Astrocyte of the cerebellum (primary cell): ENCODE results near the gene TAAR1.

Source experiments
- DNase-seq: peaks from one replicate; pipeline ENCODE4 v3.0.0-alpha.2; 2011; ENCODE audit warnings: low read depth
- H3K4me3 ChIP-seq: 2 replicates; pipeline ENCODE4 v1.5.1; 2011; ENCODE audit warnings: mild to moderate bottlenecking, low read depth, low read length, moderate library complexity
- in situ Hi-C: cut with HindIII; loops from 2 replicates; pipeline ENCODE4 v1.10.0; 2017; ENCODE audit warnings: low sequenced_read_pairs
- TF ChIP-seq, protein P1 (sequence below): IDR thresholded peaks from 2 replicates; pipeline ENCODE4 v1.5.1; 2012; ENCODE audit warnings: low read length, low read depth, moderate library complexity, mild to moderate bottlenecking; ENCODE audit errors: missing control alignments

The TAAR1 gene

DNA sequence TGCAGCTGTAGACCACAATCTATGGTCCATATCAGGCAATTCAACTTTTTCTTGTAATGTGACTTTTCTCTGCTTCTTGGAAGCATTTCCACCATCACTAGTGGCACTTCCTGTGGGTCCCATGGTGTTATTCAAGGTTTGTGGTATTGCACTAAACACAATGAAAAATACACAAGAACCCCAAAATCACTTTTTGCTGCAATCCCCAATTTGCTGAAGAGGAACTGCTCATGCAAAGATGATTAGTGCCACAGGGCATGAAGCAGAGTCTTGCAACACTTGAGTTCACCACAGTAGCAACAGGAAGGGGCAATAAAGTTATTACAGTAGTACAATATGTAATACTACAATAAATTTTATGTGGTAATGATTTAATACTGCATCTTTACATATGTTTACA is 16.8 kb upstream of the TAAR1 start:
- no peak overlapping the region for H3K4me3 ChIP-seq
- no peak for DNase-seq
- in situ Hi-C loops = no loop called here
- TF ChIP-seq, protein P1, sequence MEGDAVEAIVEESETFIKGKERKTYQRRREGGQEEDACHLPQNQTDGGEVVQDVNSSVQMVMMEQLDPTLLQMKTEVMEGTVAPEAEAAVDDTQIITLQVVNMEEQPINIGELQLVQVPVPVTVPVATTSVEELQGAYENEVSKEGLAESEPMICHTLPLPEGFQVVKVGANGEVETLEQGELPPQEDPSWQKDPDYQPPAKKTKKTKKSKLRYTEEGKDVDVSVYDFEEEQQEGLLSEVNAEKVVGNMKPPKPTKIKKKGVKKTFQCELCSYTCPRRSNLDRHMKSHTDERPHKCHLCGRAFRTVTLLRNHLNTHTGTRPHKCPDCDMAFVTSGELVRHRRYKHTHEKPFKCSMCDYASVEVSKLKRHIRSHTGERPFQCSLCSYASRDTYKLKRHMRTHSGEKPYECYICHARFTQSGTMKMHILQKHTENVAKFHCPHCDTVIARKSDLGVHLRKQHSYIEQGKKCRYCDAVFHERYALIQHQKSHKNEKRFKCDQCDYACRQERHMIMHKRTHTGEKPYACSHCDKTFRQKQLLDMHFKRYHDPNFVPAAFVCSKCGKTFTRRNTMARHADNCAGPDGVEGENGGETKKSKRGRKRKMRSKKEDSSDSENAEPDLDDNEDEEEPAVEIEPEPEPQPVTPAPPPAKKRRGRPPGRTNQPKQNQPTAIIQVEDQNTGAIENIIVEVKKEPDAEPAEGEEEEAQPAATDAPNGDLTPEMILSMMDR = no peak

DNA sequence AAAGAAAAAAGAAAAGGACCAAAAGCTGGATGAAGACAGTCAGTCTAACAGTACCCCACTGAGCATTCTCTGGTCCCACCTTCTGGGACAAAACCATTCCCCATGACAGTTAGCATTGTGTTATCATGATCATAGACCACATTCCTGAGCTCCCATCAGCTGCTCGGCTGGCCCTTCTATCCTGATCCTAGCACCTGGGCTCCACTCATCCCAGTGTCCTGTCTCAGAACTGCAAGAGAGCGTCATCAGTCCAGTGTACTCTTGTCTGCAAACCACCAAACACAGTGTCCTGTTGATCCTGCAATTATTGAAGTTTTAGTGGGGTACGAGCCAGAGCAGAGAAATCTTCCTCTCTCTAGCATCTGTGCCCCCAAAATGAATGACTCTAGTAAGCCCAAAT is 16.0 kb upstream of the TAAR1 start:
- in situ Hi-C loops = no loop called here
- TF ChIP-seq, protein P1 = no peak
- no peak for DNase-seq
- H3K4me3 ChIP-seq = no peak overlapping the region

DNA sequence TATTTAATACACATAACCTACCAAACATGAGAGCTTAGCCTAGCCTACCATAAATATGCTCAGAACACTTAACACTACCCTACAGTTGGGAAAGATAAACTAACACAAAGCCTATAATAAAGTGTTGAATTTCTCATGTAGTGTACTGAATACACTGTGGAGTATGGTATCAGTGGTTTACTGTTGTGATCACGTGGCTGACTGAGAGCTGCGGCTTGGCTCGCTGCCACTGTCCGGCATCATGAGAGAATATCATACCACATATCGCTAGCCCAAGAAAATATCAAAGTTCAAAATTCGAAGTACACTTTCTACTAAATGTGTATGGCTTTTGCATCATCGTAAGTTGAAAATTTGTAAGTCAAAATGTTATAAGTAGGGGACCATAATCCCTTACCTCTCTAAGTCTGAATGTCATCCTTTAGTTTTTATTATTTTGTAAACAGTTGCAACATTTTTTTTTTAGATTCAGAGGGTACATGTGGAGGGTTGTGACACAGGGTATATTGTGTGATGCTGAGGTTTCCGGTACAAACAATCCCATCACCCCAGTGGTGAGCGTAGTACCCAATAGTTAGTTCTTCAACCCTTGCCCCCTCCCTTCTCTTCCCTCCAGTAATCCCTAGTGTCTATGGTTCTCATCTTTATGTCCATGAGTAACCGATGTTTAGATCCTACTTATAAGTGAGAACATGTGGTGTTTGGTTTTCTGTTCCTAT is 14.6 kb upstream of the TAAR1 start:
- in situ Hi-C loops = no loop called here
- no peak overlapping the region for H3K4me3 ChIP-seq
- TF ChIP-seq, protein P1 = no peak
- DNase-seq = no peak

DNA sequence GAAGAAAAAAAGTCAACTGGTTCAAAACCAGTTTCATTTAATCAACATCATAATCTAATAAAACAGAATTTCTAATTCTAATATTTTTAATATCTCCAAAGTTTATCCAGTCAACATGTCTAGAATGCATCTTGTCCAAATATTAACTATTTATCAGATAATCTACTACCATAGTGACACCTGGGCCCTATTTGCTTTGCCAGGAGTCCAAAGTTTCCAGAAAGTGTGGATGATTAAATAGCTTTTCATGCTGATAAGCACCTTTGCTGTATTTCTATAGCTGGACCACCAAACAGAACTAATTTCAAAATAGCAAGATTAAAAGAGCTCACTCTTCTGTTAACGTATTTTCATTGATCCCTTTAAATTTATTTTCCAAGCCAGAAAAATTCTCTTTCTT is 12.3 kb upstream of the TAAR1 start:
- DNase-seq = no peak
- no peak overlapping the region for H3K4me3 ChIP-seq
- in situ Hi-C loops = no loop called here
- TF ChIP-seq, protein P1 = no peak

DNA sequence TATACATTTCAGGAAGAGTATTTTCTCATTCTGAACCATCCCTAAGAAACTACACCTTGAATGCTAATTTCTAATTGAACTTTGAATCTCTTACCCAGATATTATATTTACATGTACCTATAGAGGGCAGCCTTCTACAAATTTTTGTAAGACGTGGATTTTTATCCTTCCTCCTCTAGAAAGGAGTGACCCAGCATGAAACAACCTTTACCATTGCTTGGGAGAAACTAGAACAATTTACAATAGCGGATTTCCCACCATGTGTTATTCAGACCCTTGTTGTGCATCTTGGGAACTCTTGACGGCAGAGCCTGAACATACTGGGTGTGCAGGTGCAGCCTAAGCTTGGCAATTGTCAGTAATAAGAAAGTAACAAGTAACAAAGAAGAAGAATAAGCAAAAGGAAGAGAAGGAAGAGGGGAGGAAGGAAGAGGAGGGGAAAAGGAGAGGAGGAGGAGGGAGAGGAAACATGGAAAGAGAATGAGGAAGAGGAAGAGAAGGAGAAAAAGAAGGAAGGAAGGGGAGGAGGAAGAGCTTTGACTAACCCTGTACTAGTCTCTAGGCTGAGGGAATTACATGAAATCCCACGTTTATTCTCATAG is 10.8 kb upstream of the TAAR1 start:
- in situ Hi-C loops = no loop called here

DNA sequence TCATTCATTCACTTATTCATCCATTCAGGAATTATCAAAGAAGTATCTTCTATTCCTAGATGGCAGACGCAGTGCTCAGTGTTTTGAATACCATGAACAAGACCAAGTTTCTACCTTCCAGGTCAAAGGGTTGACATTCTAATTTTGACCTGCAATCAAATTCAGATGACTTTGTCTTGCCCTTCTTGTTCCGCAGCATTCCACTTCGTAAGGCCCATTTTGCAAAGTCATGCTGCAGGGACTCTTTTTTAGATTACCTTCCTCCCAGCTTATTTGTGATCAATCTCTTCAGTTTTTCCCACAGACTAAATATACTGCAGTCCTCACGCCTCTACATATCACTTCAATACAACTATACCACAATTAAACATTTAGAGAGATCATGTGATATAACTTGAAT is 7.1 kb upstream of the TAAR1 start:
- TF ChIP-seq, protein P1 = no peak
- in situ Hi-C loops = no loop called here
- no peak overlapping the region for H3K4me3 ChIP-seq
- no peak for DNase-seq

More for the DNA sequence above, 10.8 kb upstream of the TAAR1 start:
- DNase-seq = peak; percentile 22
- TF ChIP-seq, protein P1 = peak; percentile 26
- no peak overlapping the region for H3K4me3 ChIP-seq
